Gastroesophageal sphincter (tissue), 3 donors: Measurements from ENCODE around the gene COL28A1.

Experiments
- POLR2A ChIP-seq, 2 donors: fragments of 450-650 bp; IDR thresholded peaks; one replicate each; pipeline ENCODE4 v1.6.1; 2017; ENCODE audit warnings: antibody characterized with exemption in 2 of 2, mild to moderate bottlenecking in 2 of 2, moderate library complexity in 1 of 2
- POLR2AphosphoS5 ChIP-seq: sonication (generic); formaldehyde crosslinking; IDR thresholded peaks from one replicate; pipeline ENCODE4 v1.6.1; 2017; ENCODE audit warnings: antibody characterized with exemption
- TF ChIP-seq, protein P1 (sequence below), 4 experiments: fragments of 200-600 bp in 2 of 4; fragments of 450-650 bp in 2 of 4; sonication (generic) in 1 of 4; IDR thresholded peaks; one replicate each; pipeline ENCODE4 v1.5.1; 2017 to 2019; ENCODE audit warnings: antibody characterized with exemption in 4 of 4, mild to moderate bottlenecking in 2 of 4, moderate library complexity in 2 of 4

DNA sequence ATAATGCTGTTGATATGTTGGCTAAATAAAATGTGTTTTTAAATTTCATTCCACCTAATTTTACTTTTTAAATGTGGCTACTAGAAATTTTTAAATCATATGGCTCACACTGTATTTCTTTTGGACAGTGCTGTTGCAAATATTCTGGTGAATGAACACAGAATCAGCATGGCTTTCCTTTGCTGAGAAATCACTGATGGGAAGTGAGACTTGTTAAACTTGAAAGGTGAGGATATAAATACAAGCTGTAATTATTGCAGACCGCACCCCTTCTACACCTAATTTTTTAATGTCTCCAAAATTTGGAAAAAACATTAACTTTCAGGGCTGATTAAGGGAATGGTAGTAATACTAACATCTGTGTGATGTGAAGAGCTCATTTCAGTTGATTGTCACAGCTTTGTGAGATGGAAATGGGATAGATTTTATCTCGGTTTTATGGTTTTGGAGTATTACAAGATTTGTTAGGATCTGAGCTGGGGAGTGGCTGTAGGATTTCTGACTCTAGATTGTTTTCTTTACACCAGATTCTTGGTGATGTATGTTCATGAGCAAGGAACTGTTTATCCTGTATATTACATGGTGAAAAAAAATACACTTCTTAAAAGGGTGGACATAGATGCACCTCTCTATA lies 32.3 kb upstream of the COL28A1 start:
- no peak for TF ChIP-seq POLR2AphosphoS5
- TF ChIP-seq, protein P1, sequence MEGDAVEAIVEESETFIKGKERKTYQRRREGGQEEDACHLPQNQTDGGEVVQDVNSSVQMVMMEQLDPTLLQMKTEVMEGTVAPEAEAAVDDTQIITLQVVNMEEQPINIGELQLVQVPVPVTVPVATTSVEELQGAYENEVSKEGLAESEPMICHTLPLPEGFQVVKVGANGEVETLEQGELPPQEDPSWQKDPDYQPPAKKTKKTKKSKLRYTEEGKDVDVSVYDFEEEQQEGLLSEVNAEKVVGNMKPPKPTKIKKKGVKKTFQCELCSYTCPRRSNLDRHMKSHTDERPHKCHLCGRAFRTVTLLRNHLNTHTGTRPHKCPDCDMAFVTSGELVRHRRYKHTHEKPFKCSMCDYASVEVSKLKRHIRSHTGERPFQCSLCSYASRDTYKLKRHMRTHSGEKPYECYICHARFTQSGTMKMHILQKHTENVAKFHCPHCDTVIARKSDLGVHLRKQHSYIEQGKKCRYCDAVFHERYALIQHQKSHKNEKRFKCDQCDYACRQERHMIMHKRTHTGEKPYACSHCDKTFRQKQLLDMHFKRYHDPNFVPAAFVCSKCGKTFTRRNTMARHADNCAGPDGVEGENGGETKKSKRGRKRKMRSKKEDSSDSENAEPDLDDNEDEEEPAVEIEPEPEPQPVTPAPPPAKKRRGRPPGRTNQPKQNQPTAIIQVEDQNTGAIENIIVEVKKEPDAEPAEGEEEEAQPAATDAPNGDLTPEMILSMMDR (IDR thresholded peaks at IDR 0.05), result no peak
- no peak for TF ChIP-seq POLR2A (IDR thresholded peaks at IDR 0.05)
